ENCODE results near the gene TTC39A. TPM values are rescaled to one million over a fixed set of nuclear protein-coding genes. Genes with fewer than 3 reads are reported as not detected.
"Not testable (repeated sequence)": the region's sequence is repeated elsewhere in the genome, so short reads cannot be mapped to it uniquely, and the experiment has no call there.

TTC39A gene
- total RNA-seq, 5 donors from 2014 or later (not counting 1 experiment from before 2014, with no cell fraction given): 0.36 TPM; not detected in 4

- Mint-ChIP-seq H3K27ac (no peak overlapping the region), H3K4me1 (peaks cover 73 to 80% (median 73%) of the 10 kb centered on the region in 3 donors)
Observed at GRCh38 chr1:51264451-51264850, 65.9 kb downstream of the TTC39A start.

DNA sequence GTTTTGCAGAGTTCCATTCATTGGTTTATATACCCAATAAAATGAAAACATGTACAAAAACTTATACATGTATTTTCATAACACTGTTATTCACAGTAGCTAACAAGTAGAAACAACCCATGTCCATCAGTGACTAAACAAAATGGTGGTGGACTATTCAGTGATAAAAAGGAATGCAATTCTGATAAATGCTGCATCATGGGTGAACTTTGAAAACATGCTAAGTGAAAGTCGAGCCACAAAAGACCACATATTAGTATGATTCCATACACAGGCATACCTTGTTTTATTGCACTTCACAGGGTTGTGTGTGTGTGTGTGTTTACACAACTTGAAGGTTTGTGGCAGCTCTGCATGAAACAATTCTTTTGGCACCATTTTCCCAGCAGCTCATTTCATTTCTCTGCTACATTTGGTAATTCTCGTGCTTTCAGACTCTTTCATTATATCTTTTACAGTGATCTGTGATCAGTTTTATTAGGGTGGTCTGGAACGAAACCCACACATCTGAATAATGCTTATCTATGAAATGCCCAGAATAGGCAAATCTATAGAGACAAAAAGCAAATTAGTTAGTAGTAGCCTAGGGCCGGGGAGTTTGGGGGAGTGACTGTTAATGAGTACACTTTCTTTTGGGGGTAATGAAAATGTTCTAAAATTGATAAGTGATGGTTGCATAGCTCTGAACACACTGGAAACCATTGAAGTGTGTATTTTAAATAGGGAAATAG lies 67.0 kb downstream of the TTC39A start:
- Histone ChIP-seq H3K9me3 (no peaks in the 10 kb centered on the region), H3K4me1 (ENCODE audit: control insufficient read depth in 1 of 2, extremely low read depth in 1 of 2, insufficient read depth in 2 of 2, low read length in 2 of 2) (peaks cover 4 to 9% of the 10 kb centered on the region in 2 experiments), H3K27me3 (replicated peaks in 1 of 2; ENCODE audit: control insufficient read depth in 2 of 2, extremely low read depth in 1 of 2, insufficient read depth in 2 of 2, low read length in 1 of 2) (no peaks in the 10 kb centered on the region), H3K4me3 (ENCODE audit: control insufficient read depth in 1 of 2, extremely low read depth in 1 of 2, low read length in 1 of 2) (no peak overlapping the region), H3K36me3 (ENCODE audit: control insufficient read depth in 2 of 2, extremely low read depth in 1 of 2, insufficient read depth in 1 of 2, low read length in 1 of 2) (no peaks in the 10 kb centered on the region), H3K27ac (ENCODE audit: low read length) (no peak overlapping the region)
- no peaks in the 10 kb centered on the region for H3K9me3 Mint-ChIP-seq
- H3K27me3 Mint-ChIP-seq: no peaks in the 10 kb centered on the region
- DNase-seq: no peak
- H3K36me3 Mint-ChIP-seq: no peaks in the 10 kb centered on the region
- WGBS (ENCODE audit: insufficient coverage): 100% methylated on average over 1 of the region's 4 CpGs
- no peak overlapping the region for H3K4me3 Mint-ChIP-seq
- POLR2A ChIA-PET: no interaction called here
- H3K27ac Mint-ChIP-seq: no peak overlapping the region
- peaks cover 79 to 85% (median 79%) of the 10 kb centered on the region in 3 donors for H3K4me1 Mint-ChIP-seq
- CTCF ChIA-PET: no interaction called here
- no peak for ATAC-seq (replicated peaks in 1 of 4)

More at GRCh38 chr1:51264451-51264850, 65.9 kb downstream of the TTC39A start:
- Histone ChIP-seq H3K4me1 (ENCODE audit: control insufficient read depth in 1 of 2, extremely low read depth in 1 of 2, insufficient read depth in 2 of 2, low read length in 2 of 2) (peaks cover 4 to 9% of the 10 kb centered on the region in 2 experiments), H3K9me3 (no peaks in the 10 kb centered on the region), H3K27ac (ENCODE audit: low read length) (no peak overlapping the region), H3K27me3 (replicated peaks in 1 of 2; ENCODE audit: control insufficient read depth in 2 of 2, extremely low read depth in 1 of 2, insufficient read depth in 2 of 2, low read length in 1 of 2) (no peaks in the 10 kb centered on the region), H3K36me3 (ENCODE audit: control insufficient read depth in 2 of 2, extremely low read depth in 1 of 2, insufficient read depth in 1 of 2, low read length in 1 of 2) (no peaks in the 10 kb centered on the region), H3K4me3 (ENCODE audit: control insufficient read depth in 1 of 2, extremely low read depth in 1 of 2, low read length in 1 of 2) (no peak overlapping the region)
- H3K27me3 Mint-ChIP-seq: no peaks in the 10 kb centered on the region
- CTCF ChIA-PET: no interaction called here
- H3K9me3 Mint-ChIP-seq: no peaks in the 10 kb centered on the region
- POLR2A ChIA-PET: no interaction called here
- peaks cover 3% of the 10 kb centered on the region for H3K36me3 Mint-ChIP-seq
- 83% methylated on average over 2 of the region's 3 CpGs for whole genome bisulfite sequencing (ENCODE audit: insufficient coverage)
- ATAC-seq (replicated peaks in 1 of 4) (no peak), DNase-seq (no peak)
- H3K4me3 Mint-ChIP-seq: no peak overlapping the region

- no peaks in the 10 kb centered on the region for H3K27me3 ChIP-seq (replicated peaks in 1 of 2; ENCODE audit: control insufficient read depth in 2 of 2, extremely low read depth in 1 of 2, insufficient read depth in 2 of 2, low read length in 1 of 2)
- ATAC-seq (replicated peaks in 1 of 4) (no peak), DNase-seq (no peak)
- no peaks in the 10 kb centered on the region for H3K36me3 ChIP-seq (ENCODE audit: control insufficient read depth in 2 of 2, extremely low read depth in 1 of 2, insufficient read depth in 1 of 2, low read length in 1 of 2)
- no peak overlapping the region for H3K4me3 Mint-ChIP-seq
- peaks cover 0 to 11% of the 10 kb centered on the region in 2 experiments for H3K4me1 ChIP-seq (ENCODE audit: control insufficient read depth in 1 of 2, extremely low read depth in 1 of 2, insufficient read depth in 2 of 2, low read length in 2 of 2)
- H3K36me3 Mint-ChIP-seq: peaks cover 6% of the 10 kb centered on the region
- no peak overlapping the region for H3K27ac ChIP-seq (ENCODE audit: low read length)
- H3K27ac Mint-ChIP-seq: no peak overlapping the region
- peaks cover 47 to 69% (median 60%) of the 10 kb centered on the region in 3 donors for H3K4me1 Mint-ChIP-seq
- H3K9me3 Mint-ChIP-seq: no peaks in the 10 kb centered on the region
- WGBS (ENCODE audit: insufficient coverage): 88% methylated on average over 1 of the region's 3 CpGs
- H3K4me3 ChIP-seq (ENCODE audit: control insufficient read depth in 1 of 2, extremely low read depth in 1 of 2, low read length in 1 of 2): no peak overlapping the region
- H3K27me3 Mint-ChIP-seq: no peaks in the 10 kb centered on the region
- no peaks in the 10 kb centered on the region for H3K9me3 ChIP-seq
- POLR2A ChIA-PET: interaction anchor here (0.6 kb wide), 2 partner anchors 29 to 56 kb away, joined by 3 to 4 read pairs; no protein-coding TSS in a partner anchor
- CTCF ChIA-PET: interaction anchor here in 1 of 2 donors (1.1 to 1.2 kb wide), 3 partner anchors 41 to 66 kb away, joined by 3 to 4 read pairs (median 4); no protein-coding TSS in a partner anchor
Observed at GRCh38 chr1:51255331-51255730, 75.0 kb downstream of the TTC39A start.

DNA sequence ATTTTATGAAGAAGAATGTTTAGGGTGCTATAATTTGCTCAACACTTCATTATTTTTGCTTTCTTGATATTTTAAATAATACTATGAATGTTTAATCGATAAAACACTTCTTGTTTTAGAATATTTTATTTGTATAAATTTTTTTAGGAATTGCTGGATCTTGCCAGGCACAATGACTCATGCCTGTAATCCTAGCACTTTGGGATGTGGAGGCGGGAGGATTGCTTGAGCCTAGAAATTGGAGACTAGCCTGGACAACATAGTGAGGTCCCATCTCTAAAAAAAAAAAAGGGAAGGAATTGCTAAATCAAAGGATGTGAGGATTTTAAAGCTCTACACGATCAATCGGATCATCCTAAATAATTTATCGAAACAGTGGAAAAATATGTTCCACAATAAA lies 76.7 kb downstream of the TTC39A start:
- no peaks in the 10 kb centered on the region for H3K27me3 ChIP-seq (replicated peaks in 1 of 2; ENCODE audit: control insufficient read depth in 2 of 2, extremely low read depth in 1 of 2, insufficient read depth in 2 of 2, low read length in 1 of 2)
- H3K9me3 Mint-ChIP-seq: no peaks in the 10 kb centered on the region
- WGBS (ENCODE audit: insufficient coverage): 90% methylated on average over 2 of the region's 5 CpGs
- ATAC-seq (replicated peaks in 1 of 4): no peak
- CTCF ChIA-PET: no interaction called here
- POLR2A ChIA-PET: interaction anchor here (0.6 to 0.7 kb wide), 2 partner anchors 18 to 37 kb away, joined by 3 to 4 read pairs; partner anchors contain the start of gene RNF11 (in 1 of the 2)
- peaks cover 6% of the 10 kb centered on the region for H3K36me3 Mint-ChIP-seq
- H3K4me1 Mint-ChIP-seq: peaks cover 40 to 65% (median 56%) of the 10 kb centered on the region in 3 donors
- H3K4me1 ChIP-seq (ENCODE audit: control insufficient read depth in 1 of 2, extremely low read depth in 1 of 2, insufficient read depth in 2 of 2, low read length in 2 of 2): peaks cover 0 to 11% of the 10 kb centered on the region in 2 experiments
- H3K4me3 Mint-ChIP-seq: no peak overlapping the region
- no peak overlapping the region for H3K27ac ChIP-seq (ENCODE audit: low read length)
- no peaks in the 10 kb centered on the region for H3K9me3 ChIP-seq
- no peaks in the 10 kb centered on the region for H3K27me3 Mint-ChIP-seq
- no peak for DNase-seq
- no peak overlapping the region for H3K27ac Mint-ChIP-seq
- no peaks in the 10 kb centered on the region for H3K36me3 ChIP-seq (ENCODE audit: control insufficient read depth in 2 of 2, extremely low read depth in 1 of 2, insufficient read depth in 1 of 2, low read length in 1 of 2)
- no peak overlapping the region for H3K4me3 ChIP-seq (ENCODE audit: control insufficient read depth in 1 of 2, extremely low read depth in 1 of 2, low read length in 1 of 2)

DNA sequence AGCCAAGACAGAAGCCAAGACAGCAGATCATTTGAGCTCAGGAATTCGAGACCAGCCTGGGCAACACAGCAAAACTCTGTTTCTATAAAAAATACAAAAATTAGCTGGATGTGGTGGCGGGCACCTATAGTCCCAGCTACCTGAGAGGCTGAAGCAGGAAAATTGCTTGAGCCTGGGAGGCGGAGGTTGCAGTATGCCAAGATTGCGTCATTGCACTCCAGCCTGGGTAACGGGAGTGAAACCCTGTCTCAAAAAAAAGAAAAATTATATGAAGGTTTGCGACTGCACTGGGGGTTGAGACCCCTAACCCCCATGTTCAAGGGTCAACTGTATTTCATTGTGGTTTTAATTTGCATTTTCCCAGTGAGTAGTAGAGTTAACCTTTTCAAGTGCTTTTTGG lies 78.0 kb downstream of the TTC39A start:
- no peak for ATAC-seq (replicated peaks in 1 of 4)
- DNase-seq: no peak
- Histone ChIP-seq H3K27ac (ENCODE audit: low read length) (no peak overlapping the region), H3K4me3 (ENCODE audit: control insufficient read depth in 1 of 2, extremely low read depth in 1 of 2, low read length in 1 of 2) (no peak overlapping the region), H3K4me1 (ENCODE audit: control insufficient read depth in 1 of 2, extremely low read depth in 1 of 2, insufficient read depth in 2 of 2, low read length in 2 of 2) (peaks cover 0 to 11% of the 10 kb centered on the region in 2 experiments), H3K36me3 (ENCODE audit: control insufficient read depth in 2 of 2, extremely low read depth in 1 of 2, insufficient read depth in 1 of 2, low read length in 1 of 2) (no peaks in the 10 kb centered on the region), H3K9me3 (no peaks in the 10 kb centered on the region), H3K27me3 (replicated peaks in 1 of 2; ENCODE audit: control insufficient read depth in 2 of 2, extremely low read depth in 1 of 2, insufficient read depth in 2 of 2, low read length in 1 of 2) (no peaks in the 10 kb centered on the region)
- no peaks in the 10 kb centered on the region for H3K27me3 Mint-ChIP-seq
- CTCF ChIA-PET: no interaction called here
- 100% methylated on average over 3 of the region's 6 CpGs for WGBS (ENCODE audit: insufficient coverage)
- peaks cover 38 to 68% (median 55%) of the 10 kb centered on the region in 3 donors for H3K4me1 Mint-ChIP-seq
- no peaks in the 10 kb centered on the region for H3K9me3 Mint-ChIP-seq
- H3K36me3 Mint-ChIP-seq: peaks cover 6% of the 10 kb centered on the region
- H3K4me3 Mint-ChIP-seq: no peak overlapping the region
- no peak overlapping the region for H3K27ac Mint-ChIP-seq
- POLR2A ChIA-PET: no interaction called here

- H3K4me3 ChIP-seq (ENCODE audit: control insufficient read depth in 1 of 2, extremely low read depth in 1 of 2, low read length in 1 of 2); H3K27ac ChIP-seq (ENCODE audit: low read length); H3K36me3 Mint-ChIP-seq; H3K27ac Mint-ChIP-seq; POLR2A ChIA-PET; H3K9me3 Mint-ChIP-seq; H3K36me3 ChIP-seq (ENCODE audit: control insufficient read depth in 2 of 2, extremely low read depth in 1 of 2, insufficient read depth in 1 of 2, low read length in 1 of 2); CTCF ChIA-PET; ATAC-seq (replicated peaks in 1 of 4); H3K4me3 Mint-ChIP-seq; H3K27me3 Mint-ChIP-seq; H3K27me3 ChIP-seq (replicated peaks in 1 of 2; ENCODE audit: control insufficient read depth in 2 of 2, extremely low read depth in 1 of 2, insufficient read depth in 2 of 2, low read length in 1 of 2); DNase-seq; H3K9me3 ChIP-seq: not testable (repeated sequence)
- H3K4me1 ChIP-seq (ENCODE audit: control insufficient read depth in 1 of 2, extremely low read depth in 1 of 2, insufficient read depth in 2 of 2, low read length in 2 of 2): peaks cover 0 to 15% of the 10 kb centered on the region in 2 experiments
- 98% methylated on average over 7 of the region's 20 CpGs for WGBS (ENCODE audit: insufficient coverage)
- H3K4me1 Mint-ChIP-seq: peaks cover 45 to 69% (median 58%) of the 10 kb centered on the region in 3 donors
Observed at GRCh38 chr1:51251165-51251564, 79.2 kb downstream of the TTC39A start.
